Natural killer cell treated with Interleukin-12 subunit alpha and Interleukin-12 subunit beta and Interleukin-15 and Interleukin-18, amount 100 ng/mL, for 72 hours (primary cell): ENCODE data around the gene IPO4. TPM values are rescaled to one million over a fixed set of nuclear protein-coding genes. Genes with fewer than 3 reads are reported as not detected.

Experiments used
- ATAC-seq, 2 donors: fragments of 150-1000 bp; cut with Tn5 transposase in 1 of 2; sonication (Bioruptor Pico), chemical (Tn5 transposase) in 1 of 2; 2 replicates each; pipeline ENCODE4 v1.10.0; 2021
- DNase-seq: peaks from one replicate; pipeline ENCODE4 v3.0.0; 2022; ENCODE audit warnings: low spot score
- H3K27ac Mint-ChIP-seq, 2 donors: 1 replicate in 1 of 2; 2 replicates in 1 of 2; pipeline ENCODE4 v1.8.0; 2022; ENCODE audit warnings: mixed read lengths in 2 of 2, mild to moderate bottlenecking in 1 of 2, moderate library complexity in 1 of 2
- H3K27me3 Mint-ChIP-seq, 2 donors: 1 replicate in 1 of 2; 2 replicates in 1 of 2; pipeline ENCODE4 v1.8.0; 2022; ENCODE audit warnings: mixed read lengths in 2 of 2
- H3K36me3 Mint-ChIP-seq: one replicate; pipeline ENCODE4 v1.8.0; 2022; ENCODE audit warnings: mixed read lengths
- H3K4me1 Mint-ChIP-seq, 2 donors: 1 replicate in 1 of 2; 2 replicates in 1 of 2; pipeline ENCODE4 v1.8.0; 2022; ENCODE audit warnings: low read depth in 2 of 2, mixed read lengths in 2 of 2, mild to moderate bottlenecking in 1 of 2
- H3K4me3 Mint-ChIP-seq: one replicate; pipeline ENCODE4 v1.8.0; 2022; ENCODE audit warnings: mixed read lengths
- H3K9me3 Mint-ChIP-seq: 2 replicates; pipeline ENCODE4 v1.8.0; 2022; ENCODE audit warnings: mixed read lengths
- total RNA-seq, 2 donors: library from RNA; stranded (reverse); gene quantifications; one replicate each; pipeline ENCODE4 v1.2.3, GENCODE V29; 2022

The IPO4 gene
- total RNA-seq, 2 donors from 2014 or later = 52.8 to 145 TPM

DNA sequence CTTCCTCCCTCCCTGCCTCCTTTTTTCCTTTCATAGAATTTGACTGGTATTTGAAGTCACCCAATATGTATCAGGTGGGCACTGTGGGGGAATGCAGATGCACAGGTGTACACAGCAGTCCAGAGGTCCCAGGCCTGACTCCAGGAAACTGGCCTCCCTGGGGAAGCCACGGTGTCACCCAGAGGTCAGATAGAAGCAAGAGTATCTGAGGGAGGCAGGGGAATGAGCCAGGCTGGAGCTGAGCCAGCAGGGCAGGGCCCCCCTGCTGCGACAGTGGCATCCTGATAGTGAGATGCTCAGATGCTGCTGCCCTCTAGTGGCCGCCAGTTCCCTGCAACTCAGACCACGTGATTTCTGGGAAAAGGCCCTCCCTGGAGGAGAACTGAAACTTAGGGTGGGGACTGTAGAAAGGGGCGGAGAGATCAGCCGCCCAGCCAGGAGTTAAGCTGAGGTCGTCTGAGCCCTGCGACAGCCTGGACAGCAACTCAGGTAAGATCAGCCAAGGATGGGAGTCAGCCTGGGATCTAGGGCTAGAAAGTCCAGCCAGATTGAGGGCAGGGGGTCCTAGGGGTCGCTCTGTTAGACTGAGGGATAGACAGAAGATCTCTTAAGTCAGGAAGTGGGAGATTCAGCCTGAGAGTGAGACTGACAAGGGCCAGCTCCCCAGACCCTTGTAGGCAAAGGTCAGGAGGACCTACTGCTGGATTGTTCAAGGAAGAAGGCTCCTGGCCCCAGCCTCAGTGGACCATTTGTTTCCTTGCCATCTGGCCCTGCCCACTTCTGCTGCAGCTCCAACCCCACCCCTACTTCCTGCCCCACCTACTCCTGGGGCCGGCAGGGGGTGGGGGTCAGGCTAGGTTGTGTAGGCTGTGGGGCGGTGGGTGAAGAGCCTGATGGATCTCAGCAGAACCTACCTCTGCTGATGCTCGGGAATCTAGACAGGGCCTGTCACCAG lies 27.5 kb downstream of the IPO4 start, which contains the start of gene IRF9:
Gene IRF9, plus strand, starts transcription at position 416 of the 955 bp plus-strand sequence. CDS start 880 bp downstream, outside the sequence.
- Mint-ChIP-seq H3K4me1 (peaks cover 26 to 41% of the 10 kb centered on the region in 2 donors), H3K4me3 (peak within 1 kb of the TSS; percentile 96), H3K27me3 (no peaks in the 10 kb centered on the region), H3K27ac (peak within 1 kb of the TSS; percentile 95 to 97), H3K36me3 (peaks cover 15% of the 10 kb centered on the region), H3K9me3 (no peaks in the 10 kb centered on the region)
- ATAC-seq (peak; percentile 91 to 93), DNase-seq (peak; percentile 96)

DNA sequence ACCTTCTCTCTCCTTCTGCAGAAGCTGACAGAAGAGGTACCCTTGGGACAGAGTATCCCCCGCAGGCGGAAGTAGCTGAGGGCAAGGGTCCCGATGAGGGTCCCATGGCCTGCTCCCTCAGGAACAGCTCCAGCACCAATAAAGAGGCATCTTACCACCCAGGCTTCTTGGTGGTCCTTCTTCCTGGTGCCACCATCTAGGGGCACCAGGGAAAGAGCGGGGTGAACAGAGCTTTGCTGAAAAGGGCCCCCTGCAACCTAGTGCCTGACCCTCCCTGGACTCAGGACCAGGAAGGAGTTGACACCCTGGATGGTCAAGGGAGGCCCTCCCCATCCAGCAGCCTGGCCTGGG lies 28.1 kb downstream of the IPO4 start:
- DNase-seq = no peak
- peak in 1 of 2 donors; percentile 1 for ATAC-seq
- H3K9me3 Mint-ChIP-seq = no peaks in the 10 kb centered on the region
- H3K36me3 Mint-ChIP-seq = peaks cover 21% of the 10 kb centered on the region
- H3K4me3 Mint-ChIP-seq = no peak overlapping the region
- no peaks in the 10 kb centered on the region for H3K27me3 Mint-ChIP-seq
- peak overlapping the region; percentile 95 to 97 for H3K27ac Mint-ChIP-seq
- peaks cover 26 to 42% of the 10 kb centered on the region in 2 donors for H3K4me1 Mint-ChIP-seq

DNA sequence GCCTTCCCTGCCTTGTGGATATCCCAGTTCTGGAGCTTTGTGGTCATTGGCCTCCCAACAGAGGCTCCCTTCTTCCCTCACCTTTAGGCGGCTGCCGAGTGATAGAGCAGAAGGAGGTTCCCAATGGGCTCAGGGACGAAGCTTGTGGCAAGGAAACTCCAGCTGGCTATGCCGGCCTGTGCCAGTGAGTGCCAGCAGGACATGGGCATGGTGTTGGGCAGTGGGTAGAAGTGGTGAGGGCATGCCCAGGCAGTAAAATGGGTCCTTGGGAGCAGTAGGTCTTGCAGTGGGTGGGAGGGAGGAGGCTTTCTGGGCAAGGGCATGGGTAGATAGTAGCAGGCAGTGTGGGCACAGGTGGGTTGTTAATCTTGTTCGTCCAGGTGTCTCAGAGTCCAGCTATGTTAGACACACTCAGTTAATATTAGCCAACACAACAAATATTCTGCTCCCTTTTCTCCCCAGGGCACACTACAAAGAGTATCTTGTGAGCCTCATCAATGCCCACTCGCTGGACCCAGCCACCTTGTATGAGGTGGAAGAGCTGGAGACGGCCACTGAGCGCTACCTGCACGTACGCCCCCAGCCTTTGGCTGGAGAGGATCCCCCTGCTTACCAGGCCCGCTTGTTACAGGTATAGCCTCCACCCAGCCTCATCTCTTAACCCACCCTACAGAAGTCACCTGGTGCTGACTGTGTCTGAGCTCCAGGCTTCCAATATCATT lies 28.7 kb downstream of the IPO4 start:
- ATAC-seq (no peak), DNase-seq (no peak)
- H3K4me3 Mint-ChIP-seq = no peak overlapping the region
- H3K9me3 Mint-ChIP-seq = no peaks in the 10 kb centered on the region
- H3K36me3 Mint-ChIP-seq = peaks cover 23% of the 10 kb centered on the region
- H3K4me1 Mint-ChIP-seq = peaks cover 26 to 41% of the 10 kb centered on the region in 2 donors
- peak overlapping the region; percentile 95 to 97 for H3K27ac Mint-ChIP-seq
- H3K27me3 Mint-ChIP-seq = no peaks in the 10 kb centered on the region

DNA sequence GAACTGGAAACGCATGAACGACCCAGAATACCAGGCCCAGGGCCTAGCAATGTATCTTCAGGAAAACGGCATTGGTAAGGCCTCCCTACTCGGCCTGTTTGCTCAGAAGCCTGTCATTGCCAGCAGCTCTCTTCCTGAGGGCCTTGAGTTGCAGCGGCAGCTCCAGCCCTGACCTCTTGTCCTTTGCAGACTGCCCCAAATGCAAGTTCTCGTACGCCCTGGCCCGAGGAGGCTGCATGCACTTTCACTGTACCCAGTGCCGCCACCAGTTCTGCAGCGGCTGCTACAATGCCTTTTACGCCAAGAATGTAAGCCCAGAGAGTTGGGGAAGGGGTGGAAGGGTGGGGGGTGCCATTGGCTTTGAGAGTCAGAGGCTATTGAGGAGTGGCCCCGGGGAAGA lies 31.3 kb downstream of the IPO4 start:
- Mint-ChIP-seq H3K27me3 (no peaks in the 10 kb centered on the region), H3K9me3 (no peaks in the 10 kb centered on the region), H3K4me1 (peaks cover 17 to 24% of the 10 kb centered on the region in 2 donors), H3K36me3 (peaks cover 14% of the 10 kb centered on the region), H3K27ac (peak overlapping the region in 1 of 2 donors; percentile 62), H3K4me3 (no peak overlapping the region)
- DNase-seq (no peak), ATAC-seq (no peak)

DNA sequence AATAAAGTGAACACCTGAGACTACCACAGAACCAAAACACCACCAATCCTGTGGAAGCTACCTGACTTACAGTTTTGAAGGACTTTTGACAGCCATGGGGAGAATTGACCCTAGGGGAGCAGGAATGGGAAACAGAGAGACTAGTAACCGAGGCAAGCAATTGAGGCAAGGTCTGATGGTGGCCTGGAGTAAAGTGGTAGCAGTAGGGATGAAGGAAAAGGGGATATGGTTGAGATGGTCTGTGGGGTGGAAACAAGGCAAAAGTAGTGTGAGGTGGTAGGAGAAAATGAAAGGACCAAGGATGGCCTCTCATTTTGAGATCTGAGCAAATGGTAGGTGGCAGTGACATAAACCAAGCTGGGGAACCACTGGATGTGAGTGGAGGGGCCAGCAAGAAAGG lies 31.8 kb downstream of the IPO4 start:
- no peak for ATAC-seq
- Mint-ChIP-seq H3K9me3 (no peaks in the 10 kb centered on the region), H3K4me3 (no peak overlapping the region)

DNA sequence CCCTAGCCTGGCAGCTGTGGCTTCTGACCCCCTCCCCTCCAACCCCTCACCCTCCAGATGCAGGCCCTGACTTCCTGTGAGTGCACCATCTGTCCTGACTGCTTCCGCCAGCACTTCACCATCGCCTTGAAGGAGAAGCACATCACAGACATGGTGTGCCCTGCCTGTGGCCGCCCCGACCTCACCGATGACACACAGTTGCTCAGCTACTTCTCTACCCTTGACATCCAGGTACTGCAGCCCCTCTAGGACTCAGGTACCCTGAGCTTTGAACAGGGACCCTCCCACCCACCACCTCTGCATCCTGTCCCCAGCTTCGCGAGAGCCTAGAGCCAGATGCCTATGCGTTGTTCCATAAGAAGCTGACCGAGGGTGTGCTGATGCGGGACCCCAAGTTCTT lies 33.5 kb downstream of the IPO4 start:
- Mint-ChIP-seq H3K36me3 (peaks cover 14% of the 10 kb centered on the region), H3K4me1 (peaks cover 5 to 14% of the 10 kb centered on the region in 2 donors), H3K27me3 (no peaks in the 10 kb centered on the region), H3K4me3 (no peak overlapping the region), H3K9me3 (no peaks in the 10 kb centered on the region), H3K27ac (peak overlapping the region in 1 of 2 donors; percentile 72)
- no peak for DNase-seq
- no peak for ATAC-seq

More for the DNA sequence above, 31.8 kb downstream of the IPO4 start:
- peak overlapping the region in 1 of 2 donors; percentile 62 for H3K27ac Mint-ChIP-seq
- no peak for DNase-seq
- H3K27me3 Mint-ChIP-seq = no peaks in the 10 kb centered on the region
- H3K4me1 Mint-ChIP-seq = peaks cover 13 to 19% of the 10 kb centered on the region in 2 donors
- H3K36me3 Mint-ChIP-seq = peaks cover 14% of the 10 kb centered on the region

DNA sequence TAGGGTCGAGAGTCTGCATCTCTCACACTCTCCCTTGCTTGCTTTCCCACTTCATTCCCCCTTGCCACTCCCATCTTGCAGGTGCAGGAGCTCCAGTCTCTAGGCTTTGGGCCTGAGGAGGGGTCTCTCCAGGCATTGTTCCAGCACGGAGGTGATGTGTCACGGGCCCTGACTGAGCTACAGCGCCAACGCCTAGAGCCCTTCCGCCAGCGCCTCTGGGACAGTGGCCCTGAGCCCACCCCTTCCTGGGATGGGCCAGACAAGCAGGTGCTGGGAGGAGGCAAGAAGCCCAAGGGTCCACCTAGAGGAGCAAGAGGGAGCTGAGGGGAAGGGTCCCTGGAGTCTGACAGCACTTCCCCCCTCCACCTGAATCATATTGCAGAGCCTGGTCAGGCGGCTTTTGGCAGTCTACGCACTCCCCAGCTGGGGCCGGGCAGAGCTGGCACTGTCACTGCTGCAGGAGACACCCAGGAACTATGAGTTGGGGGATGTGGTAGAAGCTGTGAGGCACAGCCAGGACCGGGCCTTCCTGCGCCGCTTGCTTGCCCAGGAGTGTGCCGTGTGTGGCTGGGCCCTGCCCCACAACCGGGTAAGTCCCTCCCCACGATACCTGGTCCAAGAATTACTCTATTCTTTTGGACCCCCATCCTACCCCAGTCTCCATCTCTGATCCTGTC lies 37.1 kb downstream of the IPO4 start:
- ATAC-seq = no peak
- Mint-ChIP-seq H3K36me3 (peaks cover 13% of the 10 kb centered on the region), H3K4me3 (no peak overlapping the region), H3K4me1 (peaks cover 23 to 28% of the 10 kb centered on the region in 2 donors), H3K27me3 (no peaks in the 10 kb centered on the region), H3K27ac (no peak overlapping the region), H3K9me3 (no peaks in the 10 kb centered on the region)
- DNase-seq = no peak

DNA sequence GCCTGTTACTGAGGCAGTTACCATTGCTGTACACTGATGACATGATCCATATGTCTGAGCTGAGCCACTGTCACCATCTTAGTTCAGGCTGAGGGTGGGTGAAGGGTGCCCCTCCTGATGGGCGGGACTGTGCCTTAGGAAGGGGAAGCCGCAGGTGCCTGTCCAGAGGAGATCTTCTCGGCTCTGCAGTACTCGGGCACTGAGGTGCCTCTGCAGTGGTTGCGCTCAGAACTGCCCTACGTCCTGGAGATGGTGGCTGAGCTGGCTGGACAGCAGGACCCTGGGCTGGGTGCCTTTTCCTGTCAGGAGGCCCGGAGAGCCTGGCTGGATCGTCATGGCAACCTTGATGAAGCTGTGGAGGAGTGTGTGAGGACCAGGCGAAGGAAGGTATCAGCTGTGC lies 37.6 kb downstream of the IPO4 start:
- Mint-ChIP-seq H3K4me3 (no peak overlapping the region), H3K9me3 (no peaks in the 10 kb centered on the region), H3K4me1 (peaks cover 27 to 28% of the 10 kb centered on the region in 2 donors), H3K36me3 (peaks cover 13% of the 10 kb centered on the region), H3K27ac (no peak overlapping the region), H3K27me3 (no peaks in the 10 kb centered on the region)
- ATAC-seq (no peak), DNase-seq (no peak)

DNA sequence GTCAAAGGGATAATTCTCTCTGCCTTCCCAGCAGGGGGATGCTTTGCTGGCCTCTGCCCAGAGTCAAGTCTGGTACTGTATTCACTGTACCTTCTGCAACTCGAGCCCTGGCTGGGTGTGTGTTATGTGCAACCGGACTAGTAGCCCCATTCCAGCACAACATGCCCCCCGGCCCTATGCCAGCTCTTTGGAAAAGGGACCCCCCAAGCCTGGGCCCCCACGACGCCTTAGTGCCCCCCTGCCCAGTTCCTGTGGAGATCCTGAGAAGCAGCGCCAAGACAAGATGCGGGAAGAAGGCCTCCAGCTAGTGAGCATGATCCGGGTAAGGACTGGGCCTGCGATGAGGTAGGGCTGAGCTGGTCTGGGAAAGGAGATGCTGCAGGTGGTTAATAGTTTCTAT lies 38.0 kb downstream of the IPO4 start:
- Mint-ChIP-seq H3K4me1 (peaks cover 28 to 32% of the 10 kb centered on the region in 2 donors), H3K27me3 (no peaks in the 10 kb centered on the region), H3K27ac (no peak overlapping the region), H3K36me3 (peaks cover 13% of the 10 kb centered on the region), H3K9me3 (no peaks in the 10 kb centered on the region), H3K4me3 (no peak overlapping the region)
- no peak for ATAC-seq
- no peak for DNase-seq

DNA sequence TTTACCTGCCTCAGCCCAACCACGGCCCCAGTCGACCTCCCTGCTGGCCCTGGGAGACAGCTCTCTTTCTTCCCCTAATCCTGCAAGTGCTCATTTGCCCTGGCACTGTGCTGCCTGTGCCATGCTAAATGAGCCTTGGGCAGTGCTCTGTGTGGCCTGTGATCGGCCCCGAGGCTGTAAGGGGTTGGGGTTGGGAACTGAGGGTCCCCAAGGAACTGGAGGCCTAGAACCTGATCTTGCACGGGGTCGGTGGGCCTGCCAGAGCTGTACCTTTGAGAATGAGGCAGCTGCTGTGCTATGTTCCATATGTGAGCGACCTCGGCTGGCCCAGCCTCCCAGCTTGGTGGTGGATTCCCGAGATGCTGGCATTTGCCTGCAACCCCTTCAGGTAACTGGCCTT lies 38.6 kb downstream of the IPO4 start:
- H3K27ac Mint-ChIP-seq = no peak overlapping the region
- H3K4me1 Mint-ChIP-seq = peaks cover 31 to 37% of the 10 kb centered on the region in 2 donors
- H3K4me3 Mint-ChIP-seq = no peak overlapping the region
- ATAC-seq (no peak), DNase-seq (no peak)
- no peaks in the 10 kb centered on the region for H3K9me3 Mint-ChIP-seq
- H3K36me3 Mint-ChIP-seq = peaks cover 12% of the 10 kb centered on the region
- H3K27me3 Mint-ChIP-seq = no peaks in the 10 kb centered on the region

DNA sequence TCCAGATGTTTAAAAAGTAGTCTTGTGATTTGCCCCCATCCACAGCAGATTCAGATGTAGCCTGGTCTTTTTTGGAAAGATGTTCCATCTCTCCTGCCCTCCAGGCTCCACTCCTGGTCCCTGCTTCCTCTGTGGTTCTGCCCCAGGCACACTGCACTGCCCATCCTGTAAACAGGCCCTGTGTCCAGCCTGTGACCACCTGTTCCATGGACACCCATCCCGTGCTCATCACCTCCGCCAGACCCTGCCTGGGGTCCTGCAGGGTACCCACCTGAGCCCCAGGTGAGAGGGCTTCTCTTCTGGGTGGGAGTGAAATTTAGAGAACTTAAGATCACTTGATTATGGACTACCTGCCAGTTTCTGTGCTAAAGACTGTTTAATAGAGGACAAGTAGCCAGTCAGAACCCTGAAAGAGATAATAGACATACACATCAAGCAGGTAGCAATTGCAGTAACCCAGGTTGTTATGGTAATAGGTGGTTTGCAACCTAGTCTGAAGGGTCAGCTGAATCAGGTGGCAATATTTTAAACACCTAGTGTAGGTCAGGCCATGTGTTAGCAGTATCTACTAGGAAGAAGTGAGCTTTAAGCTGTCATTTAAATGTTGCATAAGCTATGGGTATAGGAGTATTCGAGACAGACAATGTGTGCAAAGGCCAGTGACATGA lies 39.2 kb downstream of the IPO4 start:
- H3K27ac Mint-ChIP-seq = peak overlapping the region; percentile 86 to 97
- no peaks in the 10 kb centered on the region for H3K27me3 Mint-ChIP-seq
- peaks cover 34 to 42% of the 10 kb centered on the region in 2 donors for H3K4me1 Mint-ChIP-seq
- no peaks in the 10 kb centered on the region for H3K9me3 Mint-ChIP-seq
- H3K36me3 Mint-ChIP-seq = peaks cover 16% of the 10 kb centered on the region
- DNase-seq = no peak
- no peak for ATAC-seq
- H3K4me3 Mint-ChIP-seq = peak overlapping the region; percentile 94

DNA sequence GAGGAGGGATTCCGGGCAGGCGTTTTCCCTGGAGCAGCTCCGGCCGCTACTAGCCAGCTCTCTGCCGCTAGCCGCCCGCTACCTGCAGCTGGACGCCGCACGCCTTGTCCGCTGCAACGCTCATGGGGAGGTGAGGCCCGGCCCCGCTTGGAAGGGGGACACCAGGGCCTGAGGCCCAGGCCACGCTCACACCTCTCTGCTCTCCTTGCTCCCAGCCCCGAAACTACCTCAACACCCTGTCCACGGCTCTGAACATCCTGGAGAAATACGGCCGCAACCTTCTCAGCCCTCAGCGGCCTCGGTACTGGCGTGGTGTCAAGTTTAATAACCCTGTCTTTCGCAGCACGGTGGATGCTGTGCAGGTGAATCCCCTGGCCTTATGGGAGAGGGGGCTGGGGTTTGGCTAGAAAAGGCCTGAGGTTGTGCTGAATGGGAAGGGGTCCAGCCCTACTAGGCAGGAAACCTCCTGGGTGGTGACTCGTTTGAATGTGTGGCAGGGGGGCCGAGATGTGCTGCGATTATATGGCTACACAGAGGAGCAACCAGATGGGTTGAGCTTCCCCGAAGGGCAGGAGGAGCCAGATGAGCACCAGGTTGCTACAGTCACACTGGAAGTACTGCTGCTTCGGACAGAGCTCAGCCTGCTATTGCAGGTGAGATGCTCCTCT lies 40.7 kb downstream of the IPO4 start:
- DNase-seq = no peak
- no peaks in the 10 kb centered on the region for H3K27me3 Mint-ChIP-seq
- peaks cover 48 to 56% of the 10 kb centered on the region in 2 donors for H3K4me1 Mint-ChIP-seq

More for the DNA sequence above, 40.7 kb downstream of the IPO4 start:
- Mint-ChIP-seq H3K9me3 (no peaks in the 10 kb centered on the region), H3K36me3 (peaks cover 24% of the 10 kb centered on the region), H3K27ac (peak overlapping the region; percentile 86 to 97), H3K4me3 (peak overlapping the region; percentile 94)
- no peak for ATAC-seq
